Caki2 (cell line): ENCODE data around the gene SORCS1. TPM values are rescaled to one million over a fixed set of nuclear protein-coding genes. Genes with fewer than 3 reads are reported as not detected.

ENCODE experiments used
- DNase-seq: peaks from one replicate; pipeline ENCODE4 v3.0.0-alpha.2; 2015; ENCODE audit warnings: low read depth
- in situ Hi-C: cut with HindIII; loops from 2 replicates; pipeline ENCODE4 v1.10.0; 2016; ENCODE audit warnings: low sequenced_read_pairs, low pct_unique_long_range_greater_than_20kb, mixed read lengths
- total RNA-seq: library from RNA; depleted of rRNA; stranded (reverse); fragments of >200 nt; shearing (Covaris generic); gene quantifications from 2 replicates; pipeline ENCODE4 v1.2.3, GENCODE V29; 2014; ENCODE audit warnings: low replicate concordance

Gene SORCS1
- total RNA-seq, 1 experiment from 2014 or later, result not detected

- in situ Hi-C loops, result no loop called here
- no peak for DNase-seq
Observed at GRCh38 chr10:107013258-107014006, 151.1 kb downstream of the SORCS1 start.

DNA sequence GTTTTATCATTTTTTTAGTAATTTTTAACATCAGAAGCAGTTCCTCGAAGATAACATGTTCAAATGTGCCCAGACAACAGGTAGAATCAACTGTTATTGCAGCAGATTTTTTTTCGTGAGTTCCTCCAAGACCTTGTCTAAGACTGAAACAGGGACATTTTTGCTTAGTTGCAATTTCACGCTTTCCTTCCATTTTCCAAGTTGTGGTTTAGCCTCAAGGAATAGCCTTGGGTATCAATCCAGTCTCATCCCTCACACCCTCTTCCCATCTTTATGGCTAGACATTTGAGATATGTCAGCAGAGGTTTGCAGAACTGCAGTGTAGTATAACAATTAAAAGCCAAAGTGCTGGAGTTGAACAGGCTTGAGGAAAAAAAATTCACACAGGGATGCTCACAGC is 152.5 kb downstream of the SORCS1 start:
- in situ Hi-C loops, result no loop called here
- DNase-seq, result no peak

- DNase-seq, result no peak
- in situ Hi-C loops, result no loop called here
Observed at GRCh38 chr10:107011105-107011504, 153.4 kb downstream of the SORCS1 start.

DNA sequence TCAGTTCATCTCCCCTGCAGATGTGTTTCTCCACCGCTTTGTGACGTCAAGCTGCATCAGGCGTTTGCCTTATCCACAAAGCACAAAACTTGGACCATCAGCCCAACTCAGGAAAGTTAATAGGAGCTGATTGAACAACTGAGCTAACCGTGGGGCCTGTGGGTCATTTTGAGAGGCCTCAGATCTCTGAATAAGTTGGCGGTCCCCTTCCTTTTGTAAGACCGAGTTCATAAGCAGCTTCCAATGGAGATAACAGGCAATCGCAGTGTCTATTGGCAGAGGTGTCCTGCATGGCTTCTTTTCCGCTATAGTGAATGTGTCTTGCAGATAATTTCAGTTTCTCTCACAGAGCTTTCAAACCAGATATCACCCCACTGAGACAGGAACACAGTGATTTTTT is 154.0 kb downstream of the SORCS1 start:
- in situ Hi-C loops, result no loop called here
- no peak for DNase-seq

- DNase-seq, result no peak
- in situ Hi-C loops, result no loop called here
Observed at GRCh38 chr10:107004362-107004761, 160.1 kb downstream of the SORCS1 start.

- no peak for DNase-seq
- in situ Hi-C loops, result no loop called here
Observed at GRCh38 chr10:107002068-107002467, 162.4 kb downstream of the SORCS1 start.

- in situ Hi-C loops, result no loop called here
Observed at GRCh38 chr10:106999118-106999707, 165.3 kb downstream of the SORCS1 start.

DNA sequence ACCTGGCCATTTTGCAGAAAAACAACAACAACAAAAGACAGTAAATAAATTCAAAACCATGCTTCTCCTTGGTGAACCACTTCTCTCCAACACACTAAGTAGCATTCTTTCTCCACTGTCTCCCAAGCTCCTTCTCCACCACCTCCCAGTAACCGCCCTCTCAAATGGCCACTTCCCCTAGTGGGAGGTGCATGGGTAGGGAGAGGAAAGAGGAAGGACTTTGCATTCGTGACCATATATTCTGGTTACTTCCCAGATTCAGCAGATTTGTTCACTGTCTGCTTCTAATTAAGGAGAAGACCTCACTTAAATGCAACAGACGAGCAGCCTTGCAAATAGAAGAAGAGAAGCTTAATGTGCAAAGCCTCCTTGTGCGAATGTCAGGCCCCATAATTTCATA is 166.8 kb downstream of the SORCS1 start:
- no peak for DNase-seq
- in situ Hi-C loops, result no loop called here

More at GRCh38 chr10:106999118-106999707, 165.3 kb downstream of the SORCS1 start:
- no peak for DNase-seq

DNA sequence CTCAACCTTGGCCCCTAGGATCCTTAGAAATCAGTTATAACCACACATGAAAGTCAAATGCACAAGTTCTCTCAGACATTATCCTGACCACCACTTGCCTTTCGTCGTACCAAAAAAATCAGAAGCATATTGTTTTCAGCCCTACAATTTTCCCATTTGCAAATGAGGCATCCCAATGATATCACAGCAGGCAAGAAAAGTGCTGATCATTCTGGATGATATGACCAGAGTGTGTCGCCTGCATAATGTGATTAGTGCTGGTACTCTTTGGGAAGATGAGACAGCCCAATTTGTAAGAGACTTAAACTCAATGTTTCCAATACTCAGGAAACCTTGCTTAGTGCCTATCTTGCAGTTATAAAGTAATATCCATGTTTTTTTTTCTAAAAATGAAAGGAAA is 168.0 kb downstream of the SORCS1 start:
- no peak for DNase-seq
- in situ Hi-C loops, result no loop called here

GRCh38 chr10:106992055-106992454 is 172.5 kb downstream of the SORCS1 start:
- no peak for DNase-seq
- in situ Hi-C loops, result no loop called here

DNA sequence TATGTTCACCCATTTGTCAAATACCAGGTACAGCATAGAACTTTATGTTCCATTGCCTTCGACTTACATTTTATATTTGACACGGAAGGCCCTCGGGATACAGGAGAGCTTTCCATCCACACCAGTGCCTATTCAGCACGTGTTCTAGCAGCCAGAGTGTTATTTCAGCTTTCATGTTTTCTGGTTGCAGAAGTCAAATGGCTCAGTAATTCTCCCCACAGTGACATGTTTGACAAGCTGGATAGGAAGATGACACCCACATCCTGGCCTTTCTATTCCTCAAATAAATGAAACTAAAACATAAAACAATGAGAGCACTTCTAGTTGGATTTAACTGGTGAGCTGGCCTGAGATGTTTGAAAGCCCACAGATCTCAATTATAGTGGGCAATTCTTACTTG is 173.4 kb downstream of the SORCS1 start:
- in situ Hi-C loops, result no loop called here

DNA sequence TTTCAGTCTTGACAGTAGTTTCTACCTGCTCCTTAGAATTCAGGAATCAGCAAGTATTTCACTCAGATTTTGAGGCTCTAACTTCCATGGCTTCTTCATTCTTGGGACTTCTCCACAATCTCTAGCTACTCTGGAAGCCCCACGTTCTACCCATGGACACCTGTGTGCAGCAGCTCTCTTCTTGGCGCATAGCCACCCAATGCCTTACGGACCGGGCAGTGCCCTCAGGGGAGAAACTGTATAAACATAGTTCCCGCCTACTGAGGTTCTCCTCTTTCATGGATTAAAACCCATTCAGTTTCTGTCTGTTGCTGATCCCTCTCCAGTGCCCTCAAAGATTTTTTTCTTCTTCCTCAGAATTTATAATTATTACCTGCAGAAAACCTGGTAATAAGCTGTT is 177.1 kb downstream of the SORCS1 start:
- in situ Hi-C loops, result no loop called here
- DNase-seq, result no peak

More for the DNA sequence above, 173.4 kb downstream of the SORCS1 start:
- DNase-seq, result no peak

GRCh38 chr10:106982268-106982667 is 182.2 kb downstream of the SORCS1 start:
- in situ Hi-C loops, result no loop called here
- DNase-seq, result peak; percentile 44

- in situ Hi-C loops, result no loop called here
- DNase-seq, result peak; percentile 16
Observed at GRCh38 chr10:106981452-106982075, 182.9 kb downstream of the SORCS1 start.

- in situ Hi-C loops, result no loop called here
- DNase-seq, result peak; percentile 1
Observed at GRCh38 chr10:106980495-106981451, 183.7 kb downstream of the SORCS1 start.

DNA sequence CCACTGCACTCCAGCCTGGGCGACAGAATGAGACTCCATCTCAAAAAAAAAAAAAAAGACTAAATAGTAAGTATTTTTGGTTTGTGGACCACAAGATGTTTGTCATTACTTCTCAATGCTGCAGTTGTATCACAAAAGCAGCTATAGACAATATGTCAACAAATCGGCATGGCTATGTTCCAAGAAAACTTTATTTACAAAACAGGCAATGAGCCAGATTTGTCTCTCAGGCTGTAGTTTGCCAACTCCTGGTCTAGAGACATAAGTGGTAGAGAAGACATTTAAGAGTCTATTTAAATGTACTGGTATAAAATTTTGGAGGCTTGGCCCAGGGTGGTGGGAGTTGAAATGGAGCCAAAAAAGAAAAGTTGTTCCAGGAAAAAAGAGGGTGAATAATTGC is 185.8 kb downstream of the SORCS1 start:
- in situ Hi-C loops, result no loop called here
- no peak for DNase-seq

GRCh38 chr10:106973716-106974115 is 190.8 kb downstream of the SORCS1 start:
- in situ Hi-C loops, result no loop called here
- DNase-seq, result no peak

DNA sequence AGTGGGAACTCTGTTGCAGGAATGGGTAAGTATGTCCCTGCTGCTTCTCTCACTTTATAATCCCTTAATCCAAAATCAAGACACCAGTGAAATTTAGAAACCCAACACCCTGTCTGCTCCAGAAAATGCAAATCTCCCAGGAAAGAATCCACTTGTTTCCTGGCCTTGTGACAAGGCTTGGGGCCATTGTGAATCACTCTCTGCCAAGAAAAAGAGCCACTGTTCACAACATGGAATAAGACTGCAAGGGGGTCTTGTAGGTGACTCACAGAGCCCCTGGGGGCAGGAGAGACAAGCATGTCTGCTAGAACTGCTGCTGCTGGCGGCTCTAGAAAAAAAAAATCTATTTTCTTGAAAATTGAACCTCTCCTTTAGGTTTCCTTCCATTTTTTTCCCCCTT is 191.2 kb downstream of the SORCS1 start:
- in situ Hi-C loops, result no loop called here
- no peak for DNase-seq
